Measurements from ENCODE around the gene EGR2.
A peak's percentile ranks its signal among the peaks of the same experiment; 100 is the strongest.

EGR2 gene

GRCh38 chr10:62816331-62817120 lies at the start of gene EGR2:
EGR2 (minus strand) TSS chr10:62816366; CDS start chr10:62816029, 337 bp downstream.
- DNase-seq (ENCODE audit: low spot score): peak; percentile 96

- DNase-seq (ENCODE audit: low spot score): no peak
Measured at GRCh38 chr10:62862447-62862846, 46.3 kb upstream of the EGR2 start.

- DNase-seq (ENCODE audit: low spot score): no peak
Measured at GRCh38 chr10:62861507-62861906, 45.3 kb upstream of the EGR2 start.

- peak; percentile 31 for DNase-seq (ENCODE audit: low spot score)
Measured at GRCh38 chr10:62860946-62861345, 44.8 kb upstream of the EGR2 start.

DNA sequence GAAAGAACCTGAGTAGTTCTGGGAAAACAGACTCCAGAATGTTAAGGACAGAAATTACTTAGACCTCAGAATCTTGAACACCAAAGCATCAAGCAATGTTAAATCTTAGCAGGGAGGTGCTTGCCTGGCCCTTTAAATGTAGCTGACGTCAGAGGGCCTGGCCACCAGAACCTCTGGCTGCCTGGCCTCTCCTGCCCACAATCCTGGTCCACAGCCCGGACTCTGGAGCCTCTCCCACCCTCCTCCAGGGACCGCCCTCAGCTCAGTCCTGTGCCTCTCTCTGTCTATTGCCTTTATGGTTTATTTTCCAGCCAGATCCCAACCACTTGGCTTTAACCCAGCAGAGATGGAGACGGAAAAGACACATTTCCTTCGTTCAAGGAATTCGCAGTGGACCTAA lies 42.2 kb upstream of the EGR2 start:
- DNase-seq (ENCODE audit: low spot score): no peak

GRCh38 chr10:62856021-62856420 lies 39.9 kb upstream of the EGR2 start:
- no peak for DNase-seq (ENCODE audit: low spot score)

GRCh38 chr10:62853710-62854109 lies 37.5 kb upstream of the EGR2 start:
- no peak for DNase-seq (ENCODE audit: low spot score)

DNA sequence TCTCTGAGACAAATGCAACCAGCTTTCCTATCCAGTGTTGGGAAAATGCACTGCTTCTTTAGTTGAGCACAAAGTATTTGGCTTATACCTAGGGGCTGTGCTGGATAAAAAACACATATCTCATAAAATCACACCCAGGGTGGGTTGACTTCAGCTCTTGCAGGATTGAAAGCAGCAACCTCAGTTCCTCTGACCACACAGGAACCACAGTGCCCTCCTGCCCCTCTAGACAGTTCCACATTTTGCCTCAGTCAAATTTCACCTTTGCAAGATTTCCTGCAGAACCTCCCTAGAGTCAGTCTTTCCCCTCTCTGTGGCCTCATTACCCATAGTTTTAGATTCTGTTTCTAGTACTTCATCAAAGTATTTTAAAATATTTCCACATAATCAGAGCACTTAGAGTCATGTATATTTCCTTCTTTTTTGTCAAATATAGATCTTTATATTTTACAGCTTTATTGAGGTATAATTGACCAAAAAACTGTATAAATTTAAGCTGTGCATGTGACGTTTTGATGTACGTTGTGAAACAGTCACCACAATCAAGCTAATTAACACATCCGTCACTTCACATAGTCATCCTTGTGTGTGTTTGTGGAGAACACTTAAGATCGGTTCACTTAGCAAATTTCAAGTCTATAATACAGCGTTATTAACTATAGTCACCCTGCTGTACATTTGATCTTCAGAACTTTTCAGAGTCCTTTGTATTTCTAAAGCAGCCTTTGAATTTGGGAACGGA lies 37.0 kb upstream of the EGR2 start:
- DNase-seq (ENCODE audit: low spot score): no peak

- peak; percentile 9 for DNase-seq (ENCODE audit: low spot score)
Measured at GRCh38 chr10:62851442-62851841, 35.3 kb upstream of the EGR2 start.

GRCh38 chr10:62850646-62851045 lies 34.5 kb upstream of the EGR2 start:
- no peak for DNase-seq (ENCODE audit: low spot score)

GRCh38 chr10:62847433-62847832 lies 31.3 kb upstream of the EGR2 start:
- DNase-seq (ENCODE audit: low spot score): no peak

GRCh38 chr10:62844280-62845011 lies 28.3 kb upstream of the EGR2 start:
- DNase-seq (ENCODE audit: low spot score): no peak

GRCh38 chr10:62843600-62843999 lies 27.4 kb upstream of the EGR2 start:
- no peak for DNase-seq (ENCODE audit: low spot score)

DNA sequence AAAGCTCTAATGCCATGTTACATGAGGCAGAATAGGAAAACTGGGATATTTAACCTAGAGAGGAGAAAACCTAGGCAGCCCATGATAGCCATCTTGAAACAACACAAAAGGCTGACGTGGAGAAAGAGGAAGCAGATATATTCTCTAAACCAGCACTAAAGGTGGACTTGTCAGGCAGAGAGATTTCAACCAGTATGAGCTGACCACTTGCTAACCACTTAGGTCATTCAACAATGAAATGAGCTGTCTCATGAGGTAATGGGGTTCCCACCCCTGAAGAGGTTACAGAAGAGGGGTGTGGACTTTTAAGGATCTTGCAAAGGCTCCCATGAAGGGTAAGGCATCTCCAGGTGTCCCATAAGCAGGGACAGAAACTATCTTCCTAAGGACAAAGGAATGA lies 26.8 kb upstream of the EGR2 start:
- DNase-seq (ENCODE audit: low spot score): no peak

DNA sequence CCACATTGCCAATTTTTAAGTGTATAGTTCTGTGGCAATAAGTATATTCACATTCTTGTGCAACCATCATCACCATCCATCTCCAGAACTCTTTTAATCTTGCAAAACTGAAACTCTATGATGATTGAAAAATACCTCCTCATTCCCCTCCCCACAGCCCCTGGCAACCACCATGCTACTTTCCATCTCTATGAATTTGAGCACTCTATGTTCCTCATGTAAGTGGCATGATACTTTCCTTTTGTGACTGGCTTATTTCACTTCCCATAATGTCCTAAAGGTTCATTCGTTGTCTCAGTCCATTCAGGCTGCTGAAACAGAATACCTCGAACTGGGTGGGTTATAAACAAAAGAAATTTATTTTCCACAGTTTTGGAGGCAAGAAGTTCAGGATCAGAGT lies 23.4 kb upstream of the EGR2 start:
- DNase-seq (ENCODE audit: low spot score): no peak

DNA sequence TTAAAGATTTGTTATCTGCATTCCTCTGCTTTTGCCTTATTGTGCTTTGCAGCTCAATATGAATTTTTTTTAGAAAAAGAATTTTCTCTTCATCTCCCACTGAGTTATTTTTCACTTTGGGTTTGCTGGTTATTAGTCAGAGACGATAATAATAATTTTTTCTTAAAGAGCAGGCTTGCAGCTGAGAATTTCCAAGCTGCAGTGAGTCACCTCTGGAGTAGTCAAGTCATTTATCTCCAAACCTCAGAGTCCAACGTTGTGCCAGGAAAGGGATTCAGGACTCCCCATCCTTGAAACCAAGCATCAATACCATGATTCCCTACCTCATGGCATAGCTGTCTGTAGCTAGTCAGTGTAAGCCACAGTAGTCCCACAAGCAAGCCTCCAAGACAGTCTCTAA lies 15.2 kb upstream of the EGR2 start:
- DNase-seq (ENCODE audit: low spot score): peak; percentile 65

GRCh38 chr10:62830679-62831078 lies 14.5 kb upstream of the EGR2 start:
- DNase-seq (ENCODE audit: low spot score): no peak

DNA sequence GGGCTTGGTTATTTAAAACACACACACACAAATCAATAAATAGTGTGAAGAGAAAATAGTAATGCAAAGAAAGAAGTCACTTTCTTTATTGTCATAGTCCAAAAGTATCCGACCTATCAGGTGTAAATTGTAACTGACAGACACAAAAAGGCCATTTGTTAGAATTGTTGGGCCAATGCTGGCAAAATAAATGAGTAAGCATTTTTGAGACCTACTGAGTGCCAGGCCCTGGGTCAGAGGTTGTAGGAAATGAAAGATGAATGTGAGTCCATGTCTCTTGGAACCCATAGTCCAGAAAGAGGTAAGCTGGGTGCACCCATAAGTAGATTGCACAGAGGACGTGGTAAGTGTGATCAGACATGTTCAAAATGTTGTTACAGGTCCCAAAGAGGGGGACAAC lies 13.5 kb upstream of the EGR2 start:
- DNase-seq (ENCODE audit: low spot score): no peak

- no peak for DNase-seq (ENCODE audit: low spot score)
Measured at GRCh38 chr10:62826273-62826672, 10.1 kb upstream of the EGR2 start.

DNA sequence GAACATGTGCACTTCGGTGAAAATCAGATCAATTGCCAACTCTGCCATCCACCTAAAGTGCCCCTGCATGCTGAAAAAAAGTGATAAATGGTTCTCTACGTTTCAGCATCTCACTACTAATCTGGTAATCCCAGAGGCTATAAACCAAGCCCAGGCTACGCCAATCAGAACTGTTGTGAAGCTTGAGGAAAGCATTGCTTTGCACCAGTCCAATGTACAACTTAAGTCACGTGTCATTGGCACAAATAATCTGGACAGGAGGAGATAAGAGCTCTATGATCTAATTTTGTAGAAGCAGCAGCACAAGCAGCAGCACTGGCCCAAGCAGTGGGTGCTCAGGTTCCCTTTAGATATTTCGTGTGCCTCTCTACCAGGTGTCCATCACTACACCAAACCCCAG lies 4.4 kb upstream of the EGR2 start:
- no peak for DNase-seq (ENCODE audit: low spot score)

GRCh38 chr10:62819141-62819920 lies 3.2 kb upstream of the EGR2 start:
- no peak for DNase-seq (ENCODE audit: low spot score)

DNA sequence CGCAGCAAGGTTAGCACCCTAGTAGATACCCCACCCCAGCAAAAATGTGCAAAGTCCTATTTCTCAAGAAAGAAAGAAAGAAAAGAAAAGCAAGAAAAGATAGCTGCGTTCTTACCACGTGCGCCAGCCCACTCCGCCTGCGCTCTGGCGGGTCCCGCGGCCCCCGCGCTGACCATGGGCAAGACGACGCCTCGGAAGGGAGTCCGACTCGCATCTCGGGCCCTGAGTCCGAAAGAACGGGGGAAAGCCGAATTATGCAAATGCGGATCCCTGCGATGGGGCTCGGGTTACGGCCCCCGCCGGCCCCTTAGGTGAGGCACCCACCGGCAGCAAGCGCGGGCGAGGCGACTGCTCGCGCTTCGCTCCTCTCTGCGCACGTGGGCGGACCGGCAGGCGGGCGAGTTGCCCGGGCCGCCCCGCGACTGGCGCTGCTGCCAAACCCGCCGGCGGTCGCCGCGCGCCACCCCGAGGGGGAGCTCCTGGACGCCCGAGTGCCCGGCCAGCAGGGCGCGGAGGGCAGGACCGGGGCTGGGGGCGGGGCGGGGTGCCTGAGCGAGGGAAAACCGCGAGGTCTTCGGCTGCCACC lies 2.4 kb upstream of the EGR2 start:
- no peak for DNase-seq (ENCODE audit: low spot score)

Data from kidney tubule cell (primary cell).